DMS153 treated with DMSO at 0.1 percent for 48 hours (cell line): Measurements from ENCODE around the gene HIPK1.
"Not testable (repeated sequence)": the region's sequence is repeated elsewhere in the genome, so short reads cannot be mapped to it uniquely, and the experiment has no call there.

Experiments used
- DNase-seq: peaks from one replicate; lab custom pipeline; 2025; ENCODE audit not compliant: unreplicated experiment; lab: John Stamatoyannopoulos, UW

HIPK1 gene

DNA sequence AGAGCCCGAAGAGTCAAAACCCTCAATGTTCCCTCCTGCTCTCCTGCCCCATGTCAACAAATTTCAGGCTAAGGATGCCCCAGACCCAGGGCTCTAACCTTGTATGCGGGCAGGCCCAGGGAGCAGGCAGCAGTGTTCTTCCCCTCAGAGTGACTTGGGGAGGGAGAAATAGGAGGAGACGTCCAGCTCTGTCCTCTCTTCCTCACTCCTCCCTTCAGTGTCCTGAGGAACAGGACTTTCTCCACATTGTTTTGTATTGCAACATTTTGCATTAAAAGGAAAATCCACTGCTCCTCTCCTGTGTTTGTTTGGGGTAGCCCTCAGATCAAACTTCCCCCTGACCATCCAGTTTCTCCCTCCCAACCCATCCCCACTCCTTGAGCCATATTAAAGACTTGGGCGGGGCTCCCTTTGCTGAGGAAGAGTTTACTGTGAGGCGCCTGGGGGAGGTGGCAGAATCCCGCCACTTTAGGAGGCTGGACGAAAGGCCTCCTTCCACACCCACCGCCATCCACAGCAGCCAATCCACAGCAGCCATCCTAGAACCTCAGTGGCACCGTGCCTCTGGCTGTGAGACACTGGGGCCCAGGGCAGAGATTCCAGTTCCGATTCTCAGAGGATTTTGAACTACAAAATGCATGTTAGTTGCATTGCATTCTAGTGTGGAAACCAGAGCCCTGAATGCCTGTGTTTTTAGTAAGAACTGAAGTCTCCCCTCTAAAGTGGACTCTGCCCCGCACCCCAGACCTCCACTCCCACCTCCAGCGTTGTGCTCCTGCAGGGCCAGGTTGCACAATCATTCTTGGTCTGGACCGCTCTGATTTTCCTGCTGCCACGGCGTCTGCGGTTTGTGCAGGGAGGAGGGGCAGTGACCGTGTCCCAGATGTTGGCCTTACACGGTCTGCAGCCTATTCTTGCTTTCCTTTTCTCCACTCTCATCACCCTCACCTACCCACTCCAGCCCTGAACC lies 53.1 kb downstream of the HIPK1 start:
- DNase-seq = no peak

DNA sequence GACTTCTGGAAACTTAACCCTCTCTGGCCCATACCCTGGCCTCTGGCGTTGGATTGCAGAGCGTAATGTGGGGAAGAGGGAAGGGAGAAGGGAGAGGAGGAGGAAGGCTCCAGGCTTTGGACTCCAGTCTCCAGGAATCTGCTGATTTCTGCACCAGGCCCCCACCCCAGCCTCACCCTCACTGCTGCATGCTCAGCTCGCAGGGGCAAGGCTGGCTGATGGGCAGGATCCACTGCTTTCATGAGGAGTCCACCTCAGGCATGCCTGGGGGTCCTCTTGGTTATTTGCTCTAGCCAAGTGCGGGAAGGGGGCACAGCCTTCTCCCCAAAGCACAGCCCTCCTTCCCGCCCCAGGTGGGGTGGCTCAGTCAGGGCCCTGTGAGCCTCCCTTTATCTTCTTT lies 53.8 kb downstream of the HIPK1 start:
- DNase-seq = no peak

DNA sequence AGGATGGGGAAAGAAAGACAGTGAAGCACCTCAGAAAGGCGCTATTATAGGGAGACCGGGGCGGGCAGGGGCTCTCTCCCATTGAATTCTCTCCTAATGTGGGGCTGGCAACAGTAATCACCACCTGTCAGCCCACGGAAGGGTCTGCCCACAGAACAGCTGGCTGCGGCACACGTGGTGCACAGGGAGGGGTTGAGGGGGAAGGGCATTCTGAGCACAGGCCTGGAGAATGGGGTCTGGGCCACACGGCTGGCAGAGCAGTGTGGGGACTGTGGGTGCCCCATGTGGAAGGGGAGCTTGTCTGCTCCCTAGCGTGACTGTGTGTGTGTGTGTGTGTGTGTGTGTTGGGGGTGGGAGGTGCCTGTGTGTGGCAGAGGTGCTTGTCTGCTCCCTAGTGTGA lies 54.3 kb downstream of the HIPK1 start:
- no peak for DNase-seq

DNA sequence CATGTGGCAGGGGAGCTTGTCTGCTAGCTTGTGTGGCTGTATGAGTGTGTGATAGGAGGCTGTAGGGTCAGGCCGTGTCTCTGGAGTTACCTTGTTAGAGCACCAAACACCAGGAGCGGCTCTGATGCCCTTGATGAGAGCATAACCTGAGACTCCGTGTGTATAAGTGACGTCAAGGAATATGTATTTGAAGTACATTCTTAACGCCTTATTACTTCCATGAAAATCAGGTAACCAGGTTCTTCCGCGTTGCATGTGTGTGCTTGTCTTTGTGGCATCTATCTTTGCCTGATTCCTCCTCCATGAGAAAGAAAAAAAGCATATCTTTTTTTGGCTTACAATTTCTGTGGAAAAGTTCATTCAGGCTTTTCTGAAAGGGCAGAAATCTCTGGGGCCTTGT lies 54.7 kb downstream of the HIPK1 start:
- DNase-seq = no peak

DNA sequence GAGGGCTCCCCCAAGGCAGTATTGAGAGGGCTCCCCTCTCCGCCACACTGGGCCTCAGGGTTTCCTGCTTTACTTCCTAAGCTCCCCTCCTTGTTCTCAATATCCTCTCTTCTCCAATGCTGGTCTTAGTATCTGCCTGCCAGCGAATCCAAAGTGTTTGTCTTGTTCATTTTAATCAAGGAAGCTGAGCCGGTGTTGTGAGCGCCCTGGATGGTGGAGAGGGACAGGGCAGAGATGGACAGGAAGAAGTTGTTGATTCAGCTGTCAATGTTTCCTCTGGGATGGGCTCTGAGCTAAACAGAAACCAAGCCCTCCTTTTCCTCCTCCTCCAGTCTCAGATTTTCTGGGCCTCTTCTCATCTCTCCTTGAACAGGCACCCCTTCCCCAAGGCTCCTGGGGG lies 55.6 kb downstream of the HIPK1 start:
- DNase-seq = no peak

DNA sequence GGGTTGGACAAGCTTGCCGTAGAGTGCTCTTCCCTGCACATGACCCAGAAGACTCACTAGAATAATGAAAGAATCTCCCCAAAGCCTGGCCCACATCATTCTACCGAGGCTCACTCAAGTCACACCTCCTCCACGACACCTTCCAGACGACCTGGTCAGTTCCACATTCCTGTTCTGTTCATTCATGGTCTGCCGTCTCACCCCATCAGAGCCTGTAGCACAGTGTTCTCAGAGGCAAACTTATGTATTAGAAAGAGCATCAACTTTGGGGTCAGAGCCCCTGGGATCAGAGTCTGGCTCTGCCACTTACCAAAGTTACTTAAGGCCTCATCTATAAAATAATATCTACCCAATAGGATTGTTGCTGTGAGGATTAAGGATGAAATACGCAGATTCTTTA lies 57.7 kb downstream of the HIPK1 start:
- DNase-seq = no peak

DNA sequence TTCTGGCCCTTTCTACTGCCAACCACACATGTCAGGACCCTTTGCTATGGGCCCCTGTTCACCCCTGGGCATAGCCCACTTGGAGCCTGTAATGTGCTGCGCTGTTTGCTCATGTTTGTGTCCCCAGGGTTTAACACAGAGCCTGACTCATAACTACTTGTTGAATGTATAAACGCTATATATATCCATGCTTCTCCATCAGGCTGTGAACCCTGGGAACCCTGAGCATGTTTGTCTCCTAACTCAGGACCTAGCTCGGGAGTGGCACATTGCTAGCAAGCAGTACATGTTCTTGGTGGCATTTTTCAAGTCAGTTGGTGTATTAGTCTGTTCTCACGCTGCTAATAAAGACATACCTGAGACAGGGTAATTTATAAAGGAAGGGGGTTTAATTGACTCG lies 58.1 kb downstream of the HIPK1 start:
- DNase-seq = no peak

DNA sequence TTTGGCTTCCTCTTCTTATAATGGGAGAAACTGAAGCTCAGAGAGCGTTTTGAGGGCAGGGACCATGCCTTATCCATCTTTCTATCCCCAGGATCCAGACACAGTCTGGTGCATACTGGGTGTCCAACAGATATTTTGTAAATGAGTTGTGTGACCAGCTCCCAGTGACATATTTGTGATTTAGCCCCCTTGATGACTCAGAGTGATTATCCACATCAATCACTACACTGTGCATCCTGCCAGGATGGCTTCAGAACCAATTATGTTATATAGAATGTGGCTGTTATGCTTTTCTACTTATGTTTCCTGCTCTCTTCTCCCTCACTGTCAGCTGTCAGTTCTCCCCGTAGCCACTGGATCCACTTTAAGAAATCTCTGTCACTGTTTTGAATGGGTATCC lies 61.4 kb downstream of the HIPK1 start:
- no peak for DNase-seq

DNA sequence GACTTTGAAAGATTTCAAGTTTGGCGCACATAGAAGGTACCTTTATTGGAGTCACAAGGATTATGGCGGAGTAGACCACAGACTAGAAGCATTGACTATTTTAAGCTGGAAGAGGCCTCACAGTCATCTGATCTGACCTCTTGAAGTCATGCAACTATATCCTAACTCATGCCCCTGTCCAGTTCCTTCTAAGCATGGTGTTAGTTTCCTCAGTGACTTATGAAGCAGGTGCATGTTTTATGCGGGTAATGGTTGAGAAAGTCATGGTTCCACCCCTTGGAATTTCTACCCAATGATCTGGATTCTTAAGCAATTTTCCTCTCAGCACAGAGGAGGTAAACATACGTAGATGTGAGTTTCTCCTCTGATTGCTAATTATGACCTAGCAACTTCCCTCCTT lies 61.8 kb downstream of the HIPK1 start:
- no peak for DNase-seq

DNA sequence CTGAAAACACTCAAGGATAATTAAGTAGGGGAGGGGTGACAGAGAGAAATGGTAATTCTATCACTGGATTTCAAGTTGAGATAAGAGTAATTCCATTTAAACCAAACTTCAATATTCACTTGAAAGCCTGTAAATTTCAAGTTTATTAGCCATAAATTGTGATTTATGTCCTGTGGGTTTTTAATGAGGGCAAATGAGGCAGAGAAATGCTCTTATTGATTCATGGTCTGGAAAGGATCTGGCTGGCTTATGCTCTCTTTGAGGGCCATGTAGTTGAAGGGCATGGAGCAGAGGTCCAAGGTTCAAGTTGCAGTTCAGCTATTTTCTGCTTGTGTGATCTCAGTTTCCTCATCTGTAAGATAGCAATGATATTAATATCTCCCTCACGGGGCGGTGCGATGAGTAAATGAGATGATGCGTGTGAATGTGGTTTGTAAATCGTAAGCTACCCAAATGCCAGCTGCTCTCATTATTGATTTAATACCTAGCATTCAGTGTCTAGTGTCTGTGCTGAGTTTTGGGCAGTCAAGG lies 62.4 kb downstream of the HIPK1 start:
- DNase-seq = no peak

DNA sequence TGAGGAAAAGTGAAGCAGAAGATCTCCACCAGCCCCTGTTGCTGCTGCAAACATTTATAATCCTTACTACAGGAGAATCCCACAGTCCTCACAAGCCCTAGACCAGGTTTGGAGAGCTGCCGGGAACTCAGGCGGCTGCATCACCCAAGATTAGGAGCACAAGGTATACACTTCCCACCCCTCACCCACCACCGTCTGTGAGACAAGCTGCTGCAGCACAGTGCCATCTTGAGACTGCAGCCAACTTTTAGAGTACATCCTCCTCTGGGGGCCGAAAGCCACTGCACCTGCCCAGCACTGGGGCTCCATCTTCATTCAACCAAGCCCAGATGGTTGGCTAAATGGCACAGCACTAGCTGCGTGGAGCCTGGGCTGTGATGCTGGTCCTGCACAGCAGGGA lies 63.9 kb downstream of the HIPK1 start:
- DNase-seq = no peak

DNA sequence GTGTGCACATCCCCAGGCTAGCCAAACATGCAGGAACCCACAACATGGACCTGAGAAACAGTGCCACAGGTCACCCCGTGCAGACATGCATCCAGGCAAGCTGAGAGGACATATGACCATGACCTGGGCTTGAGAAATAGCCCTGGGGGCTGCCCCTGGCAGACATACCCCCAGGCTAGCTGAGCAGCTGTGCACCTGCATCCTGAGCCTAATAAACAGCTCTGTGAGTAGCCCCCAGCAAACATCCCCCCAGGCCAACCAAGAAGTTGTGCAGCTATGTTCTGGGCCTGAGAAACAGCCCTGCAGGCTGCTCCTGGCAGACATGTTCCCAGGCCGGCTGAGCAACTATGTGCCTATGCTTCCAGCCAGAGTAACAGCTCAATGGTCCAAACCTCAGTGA lies 64.6 kb downstream of the HIPK1 start:
- DNase-seq = no peak

DNA sequence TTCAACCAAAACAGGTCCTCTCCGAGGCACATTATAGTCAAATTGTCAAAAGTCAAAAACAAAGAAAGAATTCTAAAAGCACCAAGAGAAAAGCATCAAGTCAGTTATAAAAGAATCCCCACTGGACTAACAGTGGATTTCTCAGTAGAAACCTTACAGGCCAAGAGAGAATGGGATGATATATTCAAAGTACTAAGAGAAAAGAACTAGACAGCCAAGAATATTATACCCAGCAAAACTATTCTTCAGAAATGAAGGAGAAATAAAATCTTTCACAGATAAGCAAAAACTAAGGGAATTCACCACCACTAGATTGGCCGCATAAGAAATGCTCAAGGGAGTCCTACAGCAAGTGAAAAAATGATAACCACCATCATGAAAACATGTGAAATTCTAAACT lies 66.3 kb downstream of the HIPK1 start:
- no peak for DNase-seq

DNA sequence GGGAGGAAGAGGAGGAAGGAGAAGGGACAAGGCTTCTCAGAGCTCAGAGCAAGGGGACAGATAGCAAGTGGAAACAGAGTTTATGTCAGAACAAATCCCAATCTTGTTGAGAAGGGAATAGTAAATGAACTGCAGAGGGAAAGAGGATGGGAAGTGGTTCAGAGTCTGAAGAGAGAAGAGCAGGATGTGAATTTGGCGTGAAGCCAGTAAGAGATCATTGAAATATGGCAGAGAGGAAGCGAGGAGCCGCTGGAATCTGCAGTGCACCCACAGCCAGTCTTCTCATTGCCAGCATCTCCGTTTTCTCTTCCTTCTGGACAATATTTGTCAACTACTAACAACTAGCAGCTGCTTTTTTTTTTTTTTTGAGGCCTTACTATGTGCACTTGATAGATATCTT lies 69.2 kb downstream of the HIPK1 start:
- no peak for DNase-seq

DNA sequence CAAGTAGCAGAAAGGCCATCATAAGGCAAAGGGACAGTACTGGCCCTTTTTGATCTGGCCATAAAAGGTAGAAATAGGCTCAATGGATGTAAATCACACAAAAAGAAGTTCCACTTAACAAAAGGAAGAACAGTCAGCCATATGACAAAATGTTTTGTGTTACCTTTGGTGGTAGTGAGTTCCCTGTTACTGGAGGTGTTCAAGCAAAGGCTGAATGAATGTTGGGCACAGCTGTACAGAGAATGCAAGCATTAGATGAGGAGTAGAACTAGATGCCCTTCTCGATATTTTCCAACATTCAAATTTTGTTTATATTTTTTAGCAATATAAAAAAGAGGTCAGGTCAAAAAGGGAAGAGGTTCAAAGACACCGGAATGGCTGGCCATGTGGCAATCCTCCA lies 70.1 kb downstream of the HIPK1 start:
- no peak for DNase-seq

DNA sequence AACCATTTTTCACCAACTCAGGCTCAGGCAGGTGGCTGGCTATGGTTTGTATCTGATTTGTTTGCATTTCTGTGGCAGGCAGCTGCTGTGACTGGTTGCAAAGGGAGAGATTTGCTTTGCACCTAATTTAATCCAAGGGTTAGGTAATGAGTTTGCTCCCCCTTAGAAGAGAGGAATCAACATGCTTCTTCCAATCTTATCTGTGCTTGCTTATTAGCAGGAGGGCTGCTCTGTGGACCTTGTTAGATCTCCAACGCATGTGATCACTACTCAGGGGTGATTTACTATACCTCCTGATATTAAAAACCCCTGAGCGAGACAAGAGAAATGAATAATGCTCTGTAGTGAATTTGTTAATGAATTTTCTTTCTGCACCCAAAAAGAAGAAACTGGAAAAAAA lies 70.7 kb downstream of the HIPK1 start:
- no peak for DNase-seq

DNA sequence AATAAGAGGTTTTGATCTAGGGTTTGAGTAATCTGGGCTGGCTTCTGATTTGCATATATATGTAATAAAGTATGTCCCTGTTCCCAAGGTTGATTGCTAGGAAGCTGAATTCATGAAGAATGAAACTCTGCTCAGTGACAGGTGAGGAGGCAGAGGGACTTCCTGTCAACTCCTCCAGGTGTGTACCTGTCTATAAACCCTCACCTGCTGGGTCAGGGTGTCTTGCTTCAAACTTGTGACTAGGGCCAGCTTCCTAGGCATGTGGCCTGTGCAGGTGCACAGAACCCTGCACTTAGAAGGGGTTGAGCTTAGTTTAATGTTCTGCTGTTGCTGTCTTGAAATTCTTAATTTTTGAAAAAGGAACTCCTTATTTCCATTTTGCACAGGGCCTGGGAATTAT lies 71.3 kb downstream of the HIPK1 start:
- no peak for DNase-seq

DNA sequence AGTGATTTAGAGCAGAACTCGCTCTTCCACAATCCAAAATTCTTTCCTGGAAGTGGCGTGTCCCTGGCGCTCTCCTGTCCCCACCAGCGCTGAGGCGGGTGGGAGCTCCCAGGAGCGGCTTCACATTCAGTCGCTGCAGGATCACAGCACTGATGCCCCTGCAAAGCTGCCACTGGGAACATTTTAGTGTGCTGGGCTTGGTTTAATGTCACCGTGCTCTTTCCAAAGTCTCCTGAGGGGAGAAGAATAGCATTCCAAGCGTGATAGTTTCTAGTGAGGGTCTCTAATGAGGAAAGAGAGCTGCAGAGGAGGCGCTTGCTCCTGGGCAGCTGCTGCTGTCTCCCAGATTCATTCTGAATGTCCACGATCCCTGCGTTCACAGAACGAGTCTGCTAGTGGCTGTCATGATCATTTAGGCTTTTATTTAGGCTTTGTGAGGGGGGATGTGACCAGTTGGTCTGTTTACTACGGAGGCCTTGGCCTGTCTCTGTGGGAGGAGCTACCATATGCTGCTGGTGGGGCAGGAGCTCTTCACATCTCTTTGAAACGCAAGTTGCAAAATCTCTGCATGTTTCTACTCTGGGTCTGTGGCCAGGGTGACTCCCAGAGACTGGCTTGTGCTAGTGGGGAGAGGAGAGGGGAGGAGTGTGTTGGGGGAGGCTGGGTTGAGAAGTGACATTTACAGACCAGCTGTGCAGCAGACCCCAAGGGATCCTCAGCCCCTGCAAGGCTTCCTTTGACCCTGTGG lies 73.5 kb downstream of the HIPK1 start:
- no peak for DNase-seq

DNA sequence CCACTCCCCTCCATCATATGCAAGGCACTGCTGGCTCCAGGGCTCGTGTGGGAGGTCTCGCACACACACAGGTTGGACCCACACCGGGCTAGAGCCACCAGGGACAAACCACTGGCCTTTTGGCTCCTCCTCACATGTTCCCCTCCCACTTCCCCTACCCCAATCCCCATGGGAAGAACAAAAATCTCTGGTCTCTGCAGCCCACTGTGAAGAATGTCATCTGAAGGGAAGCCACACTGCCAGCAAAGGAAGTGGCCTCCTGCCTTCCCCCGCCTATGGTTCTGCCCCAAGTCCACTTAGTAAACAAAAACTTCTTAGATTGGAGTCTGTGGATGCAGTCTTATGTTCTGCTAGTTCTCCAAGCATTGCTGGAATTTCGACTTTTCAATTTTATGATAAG lies 74.3 kb downstream of the HIPK1 start:
- DNase-seq = no peak

DNA sequence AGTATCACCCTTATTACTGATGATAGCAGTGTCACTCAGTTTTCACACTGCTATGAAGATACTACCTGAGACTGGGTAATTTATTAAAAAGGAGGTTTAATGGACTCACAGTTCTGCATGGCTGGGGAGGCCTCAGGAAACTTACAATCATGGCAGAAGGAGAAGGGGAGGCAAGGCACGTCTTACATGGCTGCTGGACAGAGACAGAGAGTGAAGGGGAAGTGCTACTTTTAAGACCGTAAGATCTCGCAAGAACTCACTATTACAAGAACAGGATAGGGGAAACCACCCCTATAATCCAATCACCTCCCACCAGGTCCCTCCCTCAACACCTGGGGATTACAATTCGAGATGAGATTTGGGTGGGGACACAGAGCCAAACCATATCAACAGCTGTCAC lies 77.7 kb downstream of the HIPK1 start:
- DNase-seq = not testable (repeated sequence)

DNA sequence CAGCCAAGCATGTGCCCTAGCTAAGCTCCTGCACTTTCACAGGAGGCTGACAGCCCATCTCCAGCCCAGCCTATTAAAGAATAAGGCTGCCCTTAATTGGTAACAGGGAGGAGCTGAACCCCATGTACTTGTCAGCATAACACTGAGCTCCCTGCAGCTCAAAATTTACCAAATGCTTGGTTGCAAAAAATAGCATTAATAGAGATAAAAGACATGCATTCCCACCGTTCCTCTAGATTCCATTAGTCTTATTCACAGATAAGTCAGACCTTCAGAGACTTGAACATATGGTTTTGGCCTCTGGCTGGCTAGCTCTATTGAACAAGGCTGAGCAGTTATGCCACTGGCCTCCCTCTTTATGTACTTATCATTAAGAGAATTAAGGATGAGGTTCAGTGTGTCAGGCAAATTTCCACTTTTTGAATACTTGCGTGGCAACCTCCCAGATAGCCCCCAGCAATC lies 79.4 kb downstream of the HIPK1 start:
- no peak for DNase-seq

DNA sequence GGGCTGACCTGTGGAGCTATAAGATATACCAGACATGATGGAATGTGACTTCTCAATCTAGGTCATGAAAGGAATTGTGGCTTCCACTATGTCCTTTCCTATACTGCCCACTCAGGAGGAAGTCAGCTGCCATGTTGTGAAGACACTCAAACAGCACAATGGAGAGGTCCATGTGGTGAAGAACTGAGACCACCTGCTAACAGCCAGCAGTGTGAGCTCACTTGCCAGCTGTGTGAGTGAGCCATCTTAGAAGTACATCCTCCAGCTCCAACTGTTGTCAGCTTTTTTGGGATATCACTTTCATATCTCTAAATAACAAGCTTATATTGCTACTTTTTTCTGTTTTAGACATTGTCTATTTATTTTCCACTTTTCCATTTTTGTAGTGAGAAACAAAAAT lies 79.9 kb downstream of the HIPK1 start:
- no peak for DNase-seq
